HepG2 (cell line): ENCODE measurements around the gene UNC5CL. TPM values are rescaled to one million over a fixed set of nuclear protein-coding genes. Genes with fewer than 3 reads are reported as not detected.

Experiments
- GTF3A ChIP-seq: sonication (generic); formaldehyde crosslinking; conservative IDR thresholded peaks from 2 replicates; pipeline ENCODE4 v1.4.0; 2020; ENCODE audit warnings: mild to moderate bottlenecking, missing genetic modification reagents
- MYNN ChIP-seq: sonication (generic); formaldehyde crosslinking; IDR thresholded peaks from 2 replicates; pipeline ENCODE4 v1.4.0; 2020; ENCODE audit warnings: mild to moderate bottlenecking, low read depth, missing genetic modification reagents
- POLR2A ChIP-seq, 2 experiments: IDR thresholded peaks; 2 replicates each; pipeline ENCODE4 v1.6.1; 2011; ENCODE audit warnings: low read depth in 2 of 2, low read length in 2 of 2, mild to moderate bottlenecking in 1 of 2, moderate library complexity in 1 of 2; ENCODE audit not compliant: insufficient read depth in 1 of 2
- TOE1 ChIP-seq: sonication (generic); formaldehyde crosslinking; IDR thresholded peaks from 2 replicates; pipeline ENCODE4 v1.4.0; 2020; ENCODE audit warnings: mild to moderate bottlenecking, missing genetic modification reagents
- ZNF160 ChIP-seq: sonication (generic); formaldehyde crosslinking; IDR thresholded peaks from 2 replicates; pipeline ENCODE4 v1.8.0; 2022; ENCODE audit warnings: mild to moderate bottlenecking, inconsistent platforms, missing genetic modification reagents
- ZNF556 ChIP-seq: sonication (generic); formaldehyde crosslinking; IDR thresholded peaks from 2 replicates; pipeline ENCODE4 v1.4.0; 2020; ENCODE audit warnings: mild to moderate bottlenecking, missing genetic modification reagents, borderline replicate concordance
- ZSCAN25 ChIP-seq: sonication (generic); formaldehyde crosslinking; IDR thresholded peaks from 2 replicates; pipeline ENCODE4 v1.8.0; 2022; ENCODE audit warnings: mild to moderate bottlenecking, missing genetic modification reagents
- polyA plus RNA-seq, 8 experiments: library from polyadenylated mRNA; depleted of rRNA in 3 of 8; stranded (reverse) in 7 of 8; unstranded in 1 of 8; fragments of >200 nt; fragmentation: Illumina TruSeq in 4 of 8; extraction: Trizol in 4 of 8; gene quantifications; 2 replicates each; pipeline versions ENCODE4 v1.2.1 to v1.2.3, GENCODE V29; 2011 to 2016; ENCODE audit warnings: low read depth in 4 of 8, missing spikeins in 1 of 8, mixed read lengths in 1 of 8; ENCODE audit not compliant: insufficient read depth in 1 of 8
- total RNA-seq, 5 experiments: library from RNA; depleted of rRNA; stranded (reverse); fragments of >200 nt; fragmentation: Illumina TruSeq; extraction: Trizol; gene quantifications; 2 replicates each; pipeline ENCODE4 v1.2.3, GENCODE V29; 2016; ENCODE audit warnings: low read depth in 1 of 5
- TF ChIP-seq, protein P1 (sequence below): sonication (generic); formaldehyde crosslinking; IDR thresholded peaks from 2 replicates; pipeline ENCODE4 v1.5.1; 2020; ENCODE audit warnings: mild to moderate bottlenecking, missing genetic modification reagents, moderate library complexity
- TF ChIP-seq, protein P2 (sequence below), 2 experiments: sonication (generic) in 1 of 2; formaldehyde crosslinking in 1 of 2; IDR thresholded peaks; 2 replicates each; pipeline versions ENCODE4 v1.4.0 to v1.6.1; 2016 to 2020; ENCODE audit warnings: borderline replicate concordance in 1 of 2, low read depth in 1 of 2, mild to moderate bottlenecking in 1 of 2, missing genetic modification reagents in 1 of 2
- TF ChIP-seq, protein P3 (sequence below): sonication (generic); formaldehyde crosslinking; IDR thresholded peaks from 2 replicates; pipeline ENCODE4 v1.5.0; 2020; ENCODE audit warnings: mild to moderate bottlenecking, low read depth, missing genetic modification reagents, borderline replicate concordance
- TF ChIP-seq, protein P4 (sequence below): sonication (generic); formaldehyde crosslinking; IDR thresholded peaks from 2 replicates; pipeline ENCODE4 v1.8.1; 2023; ENCODE audit warnings: mild to moderate bottlenecking, missing genetic modification reagents, borderline replicate concordance
- TF ChIP-seq, protein P5 (sequence below): sonication (generic); formaldehyde crosslinking; IDR thresholded peaks from 2 replicates; pipeline ENCODE4 v1.5.0; 2020; ENCODE audit warnings: mild to moderate bottlenecking, missing genetic modification reagents
- TF ChIP-seq, protein P6 (sequence below), 2 experiments: IDR thresholded peaks; 2 replicates each; pipeline ENCODE4 v1.6.1; 2011 to 2012; ENCODE audit warnings: low read length in 2 of 2, borderline replicate concordance in 1 of 2, low read depth in 1 of 2, mild to moderate bottlenecking in 1 of 2, moderate library complexity in 1 of 2
- TF ChIP-seq, protein P7 (sequence below): IDR thresholded peaks from 2 replicates; pipeline ENCODE4 v1.6.1; 2016; ENCODE audit warnings: missing genetic modification reagents, missing compliant biosample characterization

The UNC5CL gene
- total and polyA plus RNA-seq, 2 of the 13 experiments (the other 11 are each of a cell fraction or from before 2014, with no cell fraction given), result 2.4 to 2.5 TPM

DNA sequence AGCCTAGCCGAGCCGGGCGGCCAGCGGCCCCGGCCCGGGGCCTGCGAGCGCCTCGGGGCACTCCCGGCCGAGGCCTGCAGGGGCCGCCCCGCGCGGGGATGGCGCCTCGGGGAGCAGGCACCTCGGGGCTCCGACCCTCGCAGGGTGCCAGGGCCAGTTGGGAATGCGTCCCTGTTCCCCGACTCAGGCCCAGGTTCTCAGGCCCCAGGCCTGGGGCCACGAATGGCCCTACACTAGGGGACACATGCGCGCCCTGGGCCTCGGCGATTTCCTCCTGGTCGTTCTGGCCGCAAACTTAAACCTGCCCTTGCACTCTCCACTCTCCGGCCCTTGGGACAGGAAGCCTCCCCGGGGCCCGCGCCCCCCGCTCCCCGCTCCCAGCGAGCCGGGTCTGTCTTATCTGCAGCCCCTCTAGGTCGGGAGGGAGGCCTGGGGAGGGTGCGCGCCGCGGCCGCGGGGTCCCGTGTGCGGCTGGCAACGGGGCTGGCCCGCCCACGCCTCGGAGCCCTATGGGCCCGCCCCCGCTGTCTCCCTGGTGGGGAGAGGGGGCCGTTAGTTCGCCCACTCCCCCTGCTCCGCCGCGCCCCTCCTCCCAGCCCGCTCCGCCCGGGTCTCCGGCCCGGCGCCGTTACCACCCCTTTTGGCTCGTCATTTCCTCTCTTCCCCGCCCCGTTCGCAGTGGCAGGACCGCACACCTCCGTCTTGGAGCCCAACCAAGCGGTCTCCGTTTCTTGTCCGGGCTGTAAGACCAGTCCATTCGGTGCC lies 34.4 kb upstream of the UNC5CL start (continued):
- TF ChIP-seq, protein P1, sequence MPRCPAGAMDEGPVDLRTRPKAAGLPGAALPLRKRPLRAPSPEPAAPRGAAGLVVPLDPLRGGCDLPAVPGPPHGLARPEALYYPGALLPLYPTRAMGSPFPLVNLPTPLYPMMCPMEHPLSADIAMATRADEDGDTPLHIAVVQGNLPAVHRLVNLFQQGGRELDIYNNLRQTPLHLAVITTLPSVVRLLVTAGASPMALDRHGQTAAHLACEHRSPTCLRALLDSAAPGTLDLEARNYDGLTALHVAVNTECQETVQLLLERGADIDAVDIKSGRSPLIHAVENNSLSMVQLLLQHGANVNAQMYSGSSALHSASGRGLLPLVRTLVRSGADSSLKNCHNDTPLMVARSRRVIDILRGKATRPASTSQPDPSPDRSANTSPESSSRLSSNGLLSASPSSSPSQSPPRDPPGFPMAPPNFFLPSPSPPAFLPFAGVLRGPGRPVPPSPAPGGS, result no peak; the same call in 1 of the 2 replicates
- TF ChIP-seq MYNN (CRISPR knock-in tag), result 0 out of 2 replicates have a peak, but pooled peaks have one; percentile 74
- peak; percentile 82 to 83 for TF ChIP-seq POLR2A (IDR thresholded peaks at IDR 0.05; ENCODE audit: insufficient read depth in 1 of 2, low read depth in 2 of 2, low read length in 2 of 2)
- TF ChIP-seq, protein P2, sequence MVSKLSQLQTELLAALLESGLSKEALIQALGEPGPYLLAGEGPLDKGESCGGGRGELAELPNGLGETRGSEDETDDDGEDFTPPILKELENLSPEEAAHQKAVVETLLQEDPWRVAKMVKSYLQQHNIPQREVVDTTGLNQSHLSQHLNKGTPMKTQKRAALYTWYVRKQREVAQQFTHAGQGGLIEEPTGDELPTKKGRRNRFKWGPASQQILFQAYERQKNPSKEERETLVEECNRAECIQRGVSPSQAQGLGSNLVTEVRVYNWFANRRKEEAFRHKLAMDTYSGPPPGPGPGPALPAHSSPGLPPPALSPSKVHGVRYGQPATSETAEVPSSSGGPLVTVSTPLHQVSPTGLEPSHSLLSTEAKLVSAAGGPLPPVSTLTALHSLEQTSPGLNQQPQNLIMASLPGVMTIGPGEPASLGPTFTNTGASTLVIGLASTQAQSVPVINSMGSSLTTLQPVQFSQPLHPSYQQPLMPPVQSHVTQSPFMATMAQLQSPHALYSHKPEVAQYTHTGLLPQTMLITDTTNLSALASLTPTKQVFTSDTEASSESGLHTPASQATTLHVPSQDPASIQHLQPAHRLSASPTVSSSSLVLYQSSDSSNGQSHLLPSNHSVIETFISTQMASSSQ (IDR thresholded peaks at IDR 0.05; ENCODE audit: low read depth), result no peak
- TF ChIP-seq, protein P2 (CRISPR knock-in tag; IDR thresholded peaks at IDR 0.05; ENCODE audit: borderline replicate concordance), result no peak
- no peak for TF ChIP-seq GTF3A (CRISPR knock-in tag)
- TF ChIP-seq, protein P3, sequence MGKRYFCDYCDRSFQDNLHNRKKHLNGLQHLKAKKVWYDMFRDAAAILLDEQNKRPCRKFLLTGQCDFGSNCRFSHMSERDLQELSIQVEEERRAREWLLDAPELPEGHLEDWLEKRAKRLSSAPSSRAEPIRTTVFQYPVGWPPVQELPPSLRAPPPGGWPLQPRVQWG, result no peak
- TF ChIP-seq TOE1 (CRISPR knock-in tag), result 0 out of 2 replicates have a peak, but pooled peaks have one; percentile 50
- TF ChIP-seq, protein P4, sequence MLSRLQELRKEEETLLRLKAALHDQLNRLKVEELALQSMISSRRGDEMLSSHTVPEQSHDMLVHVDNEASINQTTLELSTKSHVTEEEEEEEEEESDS (CRISPR knock-in tag), result peak; percentile 21; the same call in 1 of the 2 replicates
- TF ChIP-seq, protein P5, sequence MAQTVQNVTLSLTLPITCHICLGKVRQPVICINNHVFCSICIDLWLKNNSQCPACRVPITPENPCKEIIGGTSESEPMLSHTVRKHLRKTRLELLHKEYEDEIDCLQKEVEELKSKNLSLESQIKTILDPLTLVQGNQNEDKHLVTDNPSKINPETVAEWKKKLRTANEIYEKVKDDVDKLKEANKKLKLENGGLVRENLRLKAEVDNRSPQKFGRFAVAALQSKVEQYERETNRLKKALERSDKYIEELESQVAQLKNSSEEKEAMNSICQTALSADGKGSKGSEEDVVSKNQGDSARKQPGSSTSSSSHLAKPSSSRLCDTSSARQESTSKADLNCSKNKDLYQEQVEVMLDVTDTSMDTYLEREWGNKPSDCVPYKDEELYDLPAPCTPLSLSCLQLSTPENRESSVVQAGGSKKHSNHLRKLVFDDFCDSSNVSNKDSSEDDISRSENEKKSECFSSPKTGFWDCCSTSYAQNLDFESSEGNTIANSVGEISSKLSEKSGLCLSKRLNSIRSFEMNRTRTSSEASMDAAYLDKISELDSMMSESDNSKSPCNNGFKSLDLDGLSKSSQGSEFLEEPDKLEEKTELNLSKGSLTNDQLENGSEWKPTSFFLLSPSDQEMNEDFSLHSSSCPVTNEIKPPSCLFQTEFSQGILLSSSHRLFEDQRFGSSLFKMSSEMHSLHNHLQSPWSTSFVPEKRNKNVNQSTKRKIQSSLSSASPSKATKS, result no peak; the same call in 1 of the 2 replicates
- TF ChIP-seq, protein P6, sequence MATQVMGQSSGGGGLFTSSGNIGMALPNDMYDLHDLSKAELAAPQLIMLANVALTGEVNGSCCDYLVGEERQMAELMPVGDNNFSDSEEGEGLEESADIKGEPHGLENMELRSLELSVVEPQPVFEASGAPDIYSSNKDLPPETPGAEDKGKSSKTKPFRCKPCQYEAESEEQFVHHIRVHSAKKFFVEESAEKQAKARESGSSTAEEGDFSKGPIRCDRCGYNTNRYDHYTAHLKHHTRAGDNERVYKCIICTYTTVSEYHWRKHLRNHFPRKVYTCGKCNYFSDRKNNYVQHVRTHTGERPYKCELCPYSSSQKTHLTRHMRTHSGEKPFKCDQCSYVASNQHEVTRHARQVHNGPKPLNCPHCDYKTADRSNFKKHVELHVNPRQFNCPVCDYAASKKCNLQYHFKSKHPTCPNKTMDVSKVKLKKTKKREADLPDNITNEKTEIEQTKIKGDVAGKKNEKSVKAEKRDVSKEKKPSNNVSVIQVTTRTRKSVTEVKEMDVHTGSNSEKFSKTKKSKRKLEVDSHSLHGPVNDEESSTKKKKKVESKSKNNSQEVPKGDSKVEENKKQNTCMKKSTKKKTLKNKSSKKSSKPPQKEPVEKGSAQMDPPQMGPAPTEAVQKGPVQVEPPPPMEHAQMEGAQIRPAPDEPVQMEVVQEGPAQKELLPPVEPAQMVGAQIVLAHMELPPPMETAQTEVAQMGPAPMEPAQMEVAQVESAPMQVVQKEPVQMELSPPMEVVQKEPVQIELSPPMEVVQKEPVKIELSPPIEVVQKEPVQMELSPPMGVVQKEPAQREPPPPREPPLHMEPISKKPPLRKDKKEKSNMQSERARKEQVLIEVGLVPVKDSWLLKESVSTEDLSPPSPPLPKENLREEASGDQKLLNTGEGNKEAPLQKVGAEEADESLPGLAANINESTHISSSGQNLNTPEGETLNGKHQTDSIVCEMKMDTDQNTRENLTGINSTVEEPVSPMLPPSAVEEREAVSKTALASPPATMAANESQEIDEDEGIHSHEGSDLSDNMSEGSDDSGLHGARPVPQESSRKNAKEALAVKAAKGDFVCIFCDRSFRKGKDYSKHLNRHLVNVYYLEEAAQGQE (IDR thresholded peaks at IDR 0.05; ENCODE audit: borderline replicate concordance in 1 of 2, low read depth in 1 of 2, low read length in 2 of 2), result no peak
- TF ChIP-seq ZNF160 (CRISPR knock-in tag), result peak; percentile 79; the same call in 1 of the 2 replicates
- TF ChIP-seq, protein P7, sequence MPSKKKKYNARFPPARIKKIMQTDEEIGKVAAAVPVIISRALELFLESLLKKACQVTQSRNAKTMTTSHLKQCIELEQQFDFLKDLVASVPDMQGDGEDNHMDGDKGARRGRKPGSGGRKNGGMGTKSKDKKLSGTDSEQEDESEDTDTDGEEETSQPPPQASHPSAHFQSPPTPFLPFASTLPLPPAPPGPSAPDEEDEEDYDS (CRISPR knock-in tag), result peak; percentile 68
- TF ChIP-seq ZSCAN25 (CRISPR knock-in tag), result no peak; the same call in 1 of the 2 replicates
- no peak; the same call in 1 of the 2 replicates for TF ChIP-seq ZNF556
